ENCODE measurements around the gene HHAT.
A peak's percentile ranks its signal among the peaks of the same experiment; 100 is the strongest.

Gene HHAT

DNA sequence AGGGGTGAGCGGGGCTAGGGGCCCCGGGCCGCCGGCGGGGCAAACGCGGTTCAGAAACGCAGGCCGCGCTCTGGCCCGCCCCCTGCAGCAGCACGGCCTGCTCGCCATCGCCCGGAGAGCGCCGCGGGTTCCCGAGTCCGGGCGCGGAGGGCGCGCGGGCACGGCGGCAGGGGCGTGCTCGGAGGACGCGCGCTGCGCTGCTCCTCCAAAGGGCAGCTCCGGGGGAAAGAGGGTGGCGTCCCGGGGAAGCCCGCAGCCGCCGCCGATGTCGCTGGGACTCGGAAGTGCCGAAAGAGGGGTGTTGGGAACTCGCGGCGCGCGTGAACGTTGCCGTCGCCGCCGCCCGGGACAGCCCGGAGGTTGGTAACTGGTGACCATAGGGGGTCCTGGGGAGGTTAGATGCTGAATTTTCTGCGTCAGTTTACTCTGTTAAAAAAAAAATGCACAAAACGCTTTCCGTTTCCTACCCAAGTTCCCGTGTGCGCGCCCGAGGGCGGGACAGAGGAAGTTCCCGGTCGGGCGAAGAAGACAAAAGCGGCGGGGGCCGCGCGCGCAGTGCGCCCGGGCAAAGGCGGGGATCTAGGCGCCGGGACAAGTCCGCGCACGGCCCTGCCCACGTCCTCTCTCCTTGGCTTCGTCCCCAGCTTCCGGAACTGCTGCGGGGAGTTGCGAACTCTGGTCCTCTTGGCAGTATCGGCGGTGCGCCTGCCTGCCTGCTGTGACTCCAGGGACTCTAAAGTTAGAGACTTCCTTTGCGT lies at the start of gene HHAT:
HHAT (plus strand) TSS at position 157 of the 758 bp plus-strand sequence. CDS start 20,074 bp downstream, outside the sequence.
- DNase-seq (ENCODE audit: low read depth in 2 of 2): peak; percentile 44 to 54

DNA sequence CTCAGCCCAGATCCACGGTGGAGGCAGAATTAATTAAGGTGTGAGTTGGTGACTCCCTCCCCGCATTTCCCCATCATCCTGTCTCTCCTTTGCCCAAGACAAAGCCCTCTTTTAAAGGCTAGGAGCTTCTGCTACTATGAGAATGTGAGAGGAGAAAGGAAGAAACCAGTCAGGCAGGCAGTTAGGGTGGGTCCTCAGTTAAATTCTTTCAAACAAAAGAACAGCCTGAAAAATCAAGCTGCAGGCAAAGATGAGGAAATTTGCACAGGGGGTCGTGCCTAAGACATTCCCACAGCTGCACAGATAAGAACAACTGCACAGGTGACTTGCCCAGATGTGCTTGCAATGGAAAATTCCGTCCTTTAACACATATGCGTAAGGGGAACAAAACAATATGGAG lies 48.5 kb upstream of the HHAT start:
- DNase-seq (ENCODE audit: low read depth in 2 of 2): no peak

DNA sequence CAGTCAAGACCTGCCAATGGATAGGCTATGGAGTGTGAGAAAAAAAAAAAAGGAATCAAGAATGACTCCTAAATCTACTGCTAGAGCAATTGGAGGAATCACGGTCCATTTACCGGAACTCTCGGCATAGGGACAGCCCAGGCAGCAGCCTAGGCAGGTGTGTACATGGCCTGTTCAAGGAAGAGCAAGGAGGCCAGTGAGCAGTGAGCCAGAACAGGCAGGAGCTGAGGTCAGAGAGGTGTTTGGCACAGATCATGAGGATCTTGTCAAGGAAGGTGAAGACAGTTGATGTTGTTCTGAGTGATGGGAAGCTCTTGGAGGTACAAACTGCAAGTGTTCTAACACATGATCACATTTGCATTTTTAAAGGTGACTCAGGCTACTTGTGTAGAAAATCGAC lies 40.6 kb upstream of the HHAT start:
- DNase-seq (ENCODE audit: low read depth in 2 of 2): no peak

GRCh38 chr1:210289248-210289647 lies 39.5 kb upstream of the HHAT start:
- DNase-seq (ENCODE audit: low read depth in 2 of 2): no peak

GRCh38 chr1:210291081-210291764 lies 37.5 kb upstream of the HHAT start:
- DNase-seq (ENCODE audit: low read depth in 2 of 2): no peak

DNA sequence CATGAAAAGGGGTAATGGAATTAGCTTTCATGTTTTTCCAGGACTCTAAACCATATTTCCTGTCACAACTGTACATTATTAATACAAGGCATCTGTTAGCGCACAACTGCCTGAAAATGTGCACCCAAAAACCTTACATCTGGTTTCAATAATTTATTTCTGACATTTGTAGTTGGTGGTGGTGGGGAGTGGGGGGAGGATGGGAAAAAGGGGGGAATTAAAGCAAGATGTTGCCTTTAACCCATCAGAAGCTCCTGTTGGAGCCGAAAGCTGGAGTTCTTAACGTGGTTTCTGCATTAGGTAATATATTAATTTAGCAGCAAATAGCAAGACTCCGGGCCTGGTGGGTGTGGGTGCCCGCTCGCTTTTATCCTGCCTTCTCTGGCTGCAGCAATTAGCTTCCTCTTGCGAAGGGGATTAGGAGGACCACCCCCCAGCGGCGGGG lies 36.9 kb upstream of the HHAT start:
- DNase-seq (ENCODE audit: low read depth in 2 of 2): no peak

- peak; percentile 23 to 25 for DNase-seq (ENCODE audit: low read depth in 2 of 2)
Observed at GRCh38 chr1:210292231-210292871, 36.4 kb upstream of the HHAT start.

GRCh38 chr1:210293171-210293607 lies 35.5 kb upstream of the HHAT start:
- no peak for DNase-seq (ENCODE audit: low read depth in 2 of 2)

DNA sequence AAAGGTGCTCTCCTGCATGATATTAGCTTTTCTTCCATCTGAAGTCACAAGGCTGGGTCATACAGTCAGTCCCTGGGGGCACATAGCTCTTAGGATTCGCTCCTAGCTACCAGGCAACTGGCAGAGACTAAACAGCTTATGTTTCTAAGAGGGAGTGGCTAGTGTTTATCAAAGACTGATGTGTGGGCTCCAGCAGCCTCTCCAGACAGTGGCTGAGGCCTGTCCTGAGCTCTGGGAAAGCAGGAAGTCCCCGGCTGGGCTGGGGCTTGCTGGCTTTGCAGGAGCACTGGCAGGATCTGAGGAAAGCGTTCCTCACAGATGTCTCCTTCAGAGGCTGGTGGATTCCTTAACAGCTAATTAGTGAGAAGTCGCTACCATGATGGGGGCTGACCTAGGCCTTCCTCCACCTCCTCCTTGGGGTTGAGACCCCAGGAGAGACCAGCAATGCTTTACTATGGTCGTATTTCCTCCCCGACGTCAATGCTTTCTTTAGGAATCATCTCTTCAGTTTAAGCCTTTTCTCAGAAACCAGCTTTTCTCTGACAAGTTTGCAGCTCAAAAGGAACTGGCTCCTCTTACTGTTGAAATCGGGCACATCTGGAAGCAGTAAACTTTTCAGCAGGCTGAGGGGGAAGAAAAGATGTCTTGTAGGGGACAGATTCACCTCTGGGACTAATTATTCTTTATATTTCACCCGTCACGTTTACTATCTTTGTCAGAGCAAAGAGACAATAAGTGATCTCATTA lies 33.5 kb upstream of the HHAT start:
- no peak for DNase-seq (ENCODE audit: low read depth in 2 of 2)

DNA sequence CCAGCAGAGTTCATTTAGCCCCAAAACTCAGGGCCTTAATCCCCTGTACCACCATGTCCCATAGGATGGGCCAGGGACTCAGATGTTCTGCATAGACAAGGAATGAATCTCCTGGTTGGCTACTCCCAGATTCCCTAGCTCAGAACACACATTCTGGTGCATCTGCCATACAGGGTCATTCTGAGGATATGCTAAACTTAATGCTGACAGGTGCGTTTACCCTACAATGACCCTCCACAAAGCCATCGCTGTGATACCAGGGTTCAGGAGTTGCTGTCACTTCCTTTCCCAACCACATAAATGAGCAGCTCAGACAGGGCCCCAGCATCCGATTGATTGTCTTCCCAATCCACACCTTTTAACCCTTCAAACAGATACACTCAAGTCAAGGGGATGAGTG lies 32.0 kb upstream of the HHAT start:
- DNase-seq (ENCODE audit: low read depth in 2 of 2): no peak

DNA sequence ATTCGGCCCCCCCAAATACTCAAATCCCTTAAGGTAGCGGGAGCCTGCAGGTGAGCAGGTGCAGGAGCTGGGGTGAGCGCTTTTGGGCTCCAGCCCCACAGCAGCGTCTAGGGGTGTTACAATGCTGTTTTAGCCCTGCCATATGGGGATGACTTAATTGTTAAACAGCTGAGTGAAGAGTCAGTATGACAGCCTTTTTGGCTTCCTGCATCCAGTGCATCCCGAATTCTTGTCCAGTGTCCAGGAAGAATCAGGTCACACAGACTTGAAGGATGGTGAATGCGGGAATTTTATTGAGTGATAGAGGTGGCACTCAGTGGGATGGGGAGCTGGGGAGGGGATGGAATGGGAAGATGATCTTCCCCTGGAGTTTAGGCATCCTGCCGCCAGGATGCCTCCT lies 30.4 kb upstream of the HHAT start:
- DNase-seq (ENCODE audit: low read depth in 2 of 2): no peak

DNA sequence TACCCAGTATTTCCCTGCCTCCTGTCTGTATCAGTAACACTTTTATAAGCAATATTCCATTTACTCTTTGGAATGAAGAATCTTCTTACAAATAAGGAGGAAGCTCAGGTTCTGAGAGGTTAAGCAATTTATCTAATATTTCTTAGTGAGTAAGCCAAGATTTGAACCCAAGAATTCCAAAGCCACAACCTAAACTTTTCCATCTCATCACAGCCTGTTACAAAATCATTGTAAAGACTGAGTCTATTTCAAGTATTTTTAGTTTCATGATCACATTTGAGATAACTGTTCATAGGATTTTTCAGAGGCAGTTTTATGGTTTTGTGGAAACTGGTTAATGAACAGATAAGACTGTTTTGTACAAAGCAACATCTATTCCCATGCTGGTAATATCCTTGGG lies 29.8 kb upstream of the HHAT start:
- no peak for DNase-seq (ENCODE audit: low read depth in 2 of 2)

DNA sequence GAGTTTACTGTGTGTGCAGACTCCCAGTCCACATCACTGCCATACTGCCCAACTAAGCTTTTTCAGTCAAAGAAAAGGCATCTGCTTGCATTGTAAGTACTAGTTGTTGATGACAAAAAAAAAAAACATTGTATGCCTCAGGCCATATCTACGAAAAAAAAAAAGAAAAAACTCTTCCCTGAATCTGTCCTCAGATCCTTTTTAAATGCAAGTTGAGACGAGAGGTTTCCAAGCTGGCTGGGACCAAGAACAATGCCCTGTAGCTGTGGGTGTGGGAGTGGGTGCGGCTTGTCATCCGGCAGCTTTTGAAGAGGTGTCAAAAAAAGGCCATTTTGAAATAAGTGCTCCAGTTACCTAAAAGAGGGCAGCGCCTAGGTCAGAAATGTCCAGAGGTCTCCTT lies 29.2 kb upstream of the HHAT start:
- DNase-seq (ENCODE audit: low read depth in 2 of 2): no peak

- no peak for DNase-seq (ENCODE audit: low read depth in 2 of 2)
Observed at GRCh38 chr1:210300923-210301614, 27.6 kb upstream of the HHAT start.

- no peak for DNase-seq (ENCODE audit: low read depth in 2 of 2)
Observed at GRCh38 chr1:210301615-210302000, 27.1 kb upstream of the HHAT start.

GRCh38 chr1:210302501-210302900 lies 26.2 kb upstream of the HHAT start:
- DNase-seq (ENCODE audit: low read depth in 2 of 2): no peak

GRCh38 chr1:210303391-210303790 lies 25.3 kb upstream of the HHAT start:
- no peak for DNase-seq (ENCODE audit: low read depth in 2 of 2)

GRCh38 chr1:210310562-210311153 lies 18.0 kb upstream of the HHAT start:
- DNase-seq (ENCODE audit: low read depth in 2 of 2): no peak

DNA sequence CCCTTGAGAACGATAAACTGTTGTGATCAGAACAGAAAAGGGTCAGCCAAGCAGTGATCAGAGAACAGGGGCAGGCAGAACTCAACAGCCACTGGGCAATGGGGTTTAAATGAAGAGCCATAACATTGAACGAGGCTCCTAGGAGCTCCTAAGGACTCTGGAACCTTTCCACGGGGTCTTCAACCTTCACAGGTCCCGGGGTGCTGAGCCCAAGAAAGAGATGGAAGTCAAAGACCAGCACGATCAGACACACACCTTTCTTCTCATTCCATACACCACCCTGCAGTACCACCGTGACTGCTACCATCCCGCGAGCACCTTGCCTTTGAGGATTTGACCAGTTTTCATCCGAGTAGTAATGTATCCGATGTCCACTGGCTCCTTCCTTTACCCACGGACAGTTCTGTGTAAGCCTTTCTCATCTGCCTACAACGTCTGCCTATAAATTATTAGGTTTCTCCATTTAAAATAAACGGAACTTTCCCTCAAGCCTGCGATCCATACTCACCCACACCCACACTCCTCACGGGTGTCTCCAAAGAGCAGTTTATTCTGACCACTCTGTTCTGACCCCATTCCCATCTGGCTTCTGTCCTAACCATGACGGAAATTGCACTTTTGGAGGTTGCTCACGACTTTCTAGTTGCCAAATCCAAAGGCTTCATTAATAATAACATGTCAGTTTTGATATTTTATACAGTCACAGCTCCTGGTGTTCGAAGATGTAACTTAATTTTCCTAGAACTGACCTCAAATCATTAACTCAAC lies 16.8 kb upstream of the HHAT start:
- DNase-seq (ENCODE audit: low read depth in 2 of 2): no peak

DNA sequence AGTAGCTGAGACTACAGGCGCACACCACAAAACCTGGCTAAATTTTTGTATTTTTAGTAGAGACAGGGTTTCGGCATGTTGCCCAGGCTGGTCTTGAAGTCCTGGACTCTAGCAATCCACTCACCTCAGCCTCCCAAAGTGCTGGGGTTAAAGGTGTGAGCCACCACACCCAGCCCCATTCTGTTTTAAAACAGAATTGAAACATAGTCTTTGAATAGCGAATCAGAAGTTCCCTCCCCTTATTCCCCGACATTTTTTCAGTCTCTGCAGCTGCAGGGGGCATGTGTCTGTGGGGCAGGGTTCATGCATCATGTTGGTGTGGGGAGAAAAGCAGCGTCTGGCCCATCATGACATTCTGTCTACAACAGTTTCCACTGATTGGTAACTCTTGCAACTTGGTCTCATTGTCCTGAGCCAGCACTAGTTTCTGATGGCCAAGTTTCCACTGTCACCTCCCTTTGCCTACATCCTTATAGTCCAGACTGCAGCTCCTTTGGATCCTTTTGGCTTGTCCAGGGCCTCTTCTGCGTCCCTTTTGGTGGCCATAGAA lies 15.6 kb upstream of the HHAT start:
- no peak for DNase-seq (ENCODE audit: low read depth in 2 of 2)
